GM19240 (cell line): Measurements from ENCODE around the gene TCP1.
"Not testable (repeated sequence)": the region's sequence is repeated elsewhere in the genome, so short reads cannot be mapped to it uniquely, and the experiment has no call there.

Experiments
- DNase-seq: peaks from one replicate; pipeline ENCODE4 v3.0.0; 2011; ENCODE audit warnings: low spot score; ENCODE audit not compliant: insufficient read length

TCP1 gene

GRCh38 chr6:159789377-159790148 is at the start of gene TCP1:
Gene TCP1 (minus strand): TSS chr6:159789602. CDS start chr6:159789468, 134 bp downstream.
- peak; percentile 57 for DNase-seq

GRCh38 chr6:159838020-159838744 is 48.8 kb upstream of the TCP1 start:
- DNase-seq, result no peak

- no peak for DNase-seq
Observed at GRCh38 chr6:159837511-159837910, 48.1 kb upstream of the TCP1 start.

- DNase-seq, result no peak
Observed at GRCh38 chr6:159836718-159837490, 47.5 kb upstream of the TCP1 start.

GRCh38 chr6:159833997-159834603 is 44.7 kb upstream of the TCP1 start:
- DNase-seq, result no peak

GRCh38 chr6:159833556-159833955 is 44.2 kb upstream of the TCP1 start:
- no peak for DNase-seq

- DNase-seq, result no peak
Observed at GRCh38 chr6:159832946-159833345, 43.5 kb upstream of the TCP1 start.

GRCh38 chr6:159831373-159831679 is 41.9 kb upstream of the TCP1 start:
- no peak for DNase-seq

GRCh38 chr6:159830501-159831372 is 41.3 kb upstream of the TCP1 start:
- DNase-seq, result no peak

- no peak for DNase-seq
Observed at GRCh38 chr6:159829526-159829925, 40.1 kb upstream of the TCP1 start.

GRCh38 chr6:159828074-159828473 is 38.7 kb upstream of the TCP1 start:
- no peak for DNase-seq

- DNase-seq, result no peak
Observed at GRCh38 chr6:159826968-159827647, 37.7 kb upstream of the TCP1 start.

- DNase-seq, result no peak
Observed at GRCh38 chr6:159826004-159826403, 36.6 kb upstream of the TCP1 start.

GRCh38 chr6:159824690-159825089 is 35.3 kb upstream of the TCP1 start:
- not testable (repeated sequence) for DNase-seq

- no peak for DNase-seq
Observed at GRCh38 chr6:159823953-159824352, 34.6 kb upstream of the TCP1 start.

- DNase-seq, result no peak
Observed at GRCh38 chr6:159821726-159822125, 32.3 kb upstream of the TCP1 start.

- no peak for DNase-seq
Observed at GRCh38 chr6:159821122-159821521, 31.7 kb upstream of the TCP1 start.

GRCh38 chr6:159819932-159820640 is 30.7 kb upstream of the TCP1 start:
- DNase-seq, result no peak

- DNase-seq, result no peak
Observed at GRCh38 chr6:159819098-159819497, 29.7 kb upstream of the TCP1 start.
